ENCODE measurements around the gene ERBB2. TPM values are rescaled to one million over a fixed set of nuclear protein-coding genes. Genes with fewer than 3 reads are reported as not detected.

The ERBB2 gene
- total and polyA plus RNA-seq, 10 of the 15 experiments (the other 5 are each of a cell fraction or from before 2014, with no cell fraction given): 0.39 to 7.0 (median 4.3) TPM

- no peak for ATAC-seq
- no peak for DNase-seq (ENCODE audit: low read depth, low spot score)
- Histone ChIP-seq H3K27me3 (replicated peaks in 1 of 2; ENCODE audit: control insufficient read depth in 2 of 2, insufficient read depth in 2 of 2, low read length in 1 of 2) (peaks cover 0 to 1% of the 10 kb centered on the region in 2 experiments; a peak in 1 of 4 replicates), H2AFZ (ENCODE audit: control insufficient read depth, low read depth, low read length) (no peak overlapping the region), H3K27ac (ENCODE audit: control insufficient read depth, insufficient read depth) (no peak overlapping the region), H3K9ac (ENCODE audit: control insufficient read depth, insufficient read depth, low read length) (no peak overlapping the region), H3K4me2 (ENCODE audit: control insufficient read depth, insufficient read depth) (no peak overlapping the region), H3K4me1 (ENCODE audit: control insufficient read depth, insufficient read depth, low read length) (no peaks in the 10 kb centered on the region), H4K20me1 (ENCODE audit: control insufficient read depth, insufficient read depth) (no peaks in the 10 kb centered on the region), H3K4me3 (no peak overlapping the region), H3K9me3 (replicated peaks; ENCODE audit: control insufficient read depth, insufficient read depth, low read length) (no peaks in the 10 kb centered on the region), H3K36me3 (ENCODE audit: control insufficient read depth in 2 of 2, insufficient read depth in 2 of 2, low read length in 1 of 2) (no peaks in the 10 kb centered on the region), H3K79me2 (ENCODE audit: control insufficient read depth, insufficient read depth, low read length) (no peaks in the 10 kb centered on the region)
- no peak for TF ChIP-seq MLLT1 (IDR thresholded peaks at IDR 0.05)
- no peak for TF ChIP-seq E2F8 (IDR thresholded peaks at IDR 0.05; ENCODE audit: low read depth, partially characterized antibody)
- no peak for TF ChIP-seq RAD21 (IDR thresholded peaks at IDR 0.05; ENCODE audit: insufficient read depth, low read depth, low read length)
- no peak for TF ChIP-seq ZSCAN29 (IDR thresholded peaks at IDR 0.05)
- TF ChIP-seq CUX1 (IDR thresholded peaks at IDR 0.05; ENCODE audit: insufficient replicate concordance, low read depth, low read length): no peak
- TF ChIP-seq IRF3 (IDR thresholded peaks at IDR 0.05): no peak
- no peak for TF ChIP-seq YBX1 (IDR thresholded peaks at IDR 0.05)
- TF ChIP-seq SREBF2 (IDR thresholded peaks at IDR 0.05; ENCODE audit: low read length): no peak
- no peak for TF ChIP-seq RAD51 (IDR thresholded peaks at IDR 0.05)
- no peak for TF ChIP-seq ETV6 (conservative IDR thresholded peaks at IDR 0.05 in 1 of 2, IDR thresholded peaks at IDR 0.05 in 1 of 2; ENCODE audit: borderline replicate concordance in 1 of 2, low read depth in 1 of 2)
- TF ChIP-seq IRF4 (IDR thresholded peaks at IDR 0.05; ENCODE audit: low read depth, low read length): no peak
- no peak for TF ChIP-seq ZZZ3 (IDR thresholded peaks at IDR 0.05; ENCODE audit: control insufficient read depth, insufficient read length, low read depth)
- TF ChIP-seq YY1 (IDR thresholded peaks at IDR 0.05; ENCODE audit: low read depth, low read length): no peak
- ChIA-PET POLR2A (no interaction called here), SMC1A (ENCODE audit: uncharacterized antibody, unreplicated experiment) (no interaction called here), CTCF (no interaction called here), RAD21 (ENCODE audit: unreplicated experiment) (interaction anchor here (0.7 kb wide), 1 partner anchor 611 kb away, joined by 3 read pairs; no protein-coding TSS in a partner anchor)
- intact Hi-C loops (cut with micrococcal nuclease; ENCODE audit: unreplicated experiment): no loop called here
- 58% methylated on average over 10 of the region's 10 CpGs for WGBS (ENCODE audit: insufficient coverage, insufficient replicate concordance, low lambda C conversion rate, missing lambda C conversion rate)
- in situ Hi-C loops (cut with MboI): no loop called here
- BruUV-seq (replicated peaks): no TSS peak
- no peak for FAIRE-seq
Observed at GRCh38 chr17:39711851-39712250, 12.0 kb downstream of the ERBB2 start.
